ENCODE results near the gene ITPRIPL1. TPM values are rescaled to one million over a fixed set of nuclear protein-coding genes. Genes with fewer than 3 reads are reported as not detected.

The ITPRIPL1 gene
- total and polyA plus RNA-seq, 8 donors, result 1.3 to 6.1 (median 5.0) TPM

GRCh38 chr2:96305091-96305978, 19.8 kb upstream of the ITPRIPL1 start, which contains the start of gene SNRNP200:
SNRNP200 (minus strand) TSS chr2:96305546; CDS start chr2:96305437, 109 bp downstream.
- Histone ChIP-seq H3K27me3 (no peaks in the 10 kb centered on the region), H3K4me1 (peaks cover 8 to 48% of the 10 kb centered on the region in 2 donors), H3K4me3 (peak within 1 kb of the TSS; percentile 79 to 89), H3K27ac (peak within 1 kb of the TSS; percentile 56 to 87), H3K9me3 (no peaks in the 10 kb centered on the region), H3K36me3 (peaks cover 0 to 41% of the 10 kb centered on the region in 2 donors)
- TF ChIP-seq CTCF (IDR thresholded peaks at IDR 0.05), result no peak
- peak; percentile 100 for ATAC-seq
- DNase-seq, result peak; percentile 84 to 95 (median 89)
- intact Hi-C loops (cut with DNase I), result no loop called here

GRCh38 chr2:96305979-96306308, 19.2 kb upstream of the ITPRIPL1 start:
- ATAC-seq (peak; percentile 2), DNase-seq (no peak)
- Histone ChIP-seq H3K4me3 (peak overlapping the region; percentile 79 to 89), H3K27me3 (no peaks in the 10 kb centered on the region), H3K36me3 (peaks cover 0 to 34% of the 10 kb centered on the region in 2 donors), H3K27ac (peak overlapping the region; percentile 56 to 87), H3K4me1 (peaks cover 8 to 48% of the 10 kb centered on the region in 2 donors), H3K9me3 (no peaks in the 10 kb centered on the region)
- TF ChIP-seq CTCF (IDR thresholded peaks at IDR 0.05), result no peak
- intact Hi-C loops (cut with DNase I), result no loop called here

DNA sequence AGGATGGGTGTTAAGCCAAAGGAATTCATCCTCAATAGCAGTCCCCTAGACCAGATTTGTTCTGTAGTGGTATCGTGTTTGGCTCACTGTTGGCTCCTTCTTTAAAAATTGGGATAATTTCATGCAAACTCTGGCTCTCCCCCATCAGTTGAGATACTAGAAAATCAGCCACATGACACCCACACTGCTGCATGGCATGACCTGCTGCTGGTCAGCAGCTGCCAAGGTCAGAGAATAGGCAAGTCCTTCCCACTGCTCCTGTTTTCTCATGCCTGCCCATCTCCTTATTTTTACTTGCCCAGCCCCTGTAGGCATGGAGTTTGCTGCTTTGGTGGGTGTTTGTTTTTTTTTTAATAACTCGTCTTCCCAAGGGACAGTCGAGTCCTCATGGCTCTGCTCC, 18.7 kb upstream of the ITPRIPL1 start:
- H3K4me3 ChIP-seq, result peak overlapping the region; percentile 79 to 89
- intact Hi-C loops (cut with DNase I), result no loop called here
- H3K27me3 ChIP-seq, result no peaks in the 10 kb centered on the region
- DNase-seq (no peak), ATAC-seq (no peak)
- no peak for TF ChIP-seq CTCF (IDR thresholded peaks at IDR 0.05)
- peaks cover 0 to 30% of the 10 kb centered on the region in 2 donors for H3K36me3 ChIP-seq
- peaks cover 8 to 44% of the 10 kb centered on the region in 2 donors for H3K4me1 ChIP-seq
- H3K9me3 ChIP-seq, result no peaks in the 10 kb centered on the region
- H3K27ac ChIP-seq, result peak overlapping the region in 1 of 2 donors; percentile 87

DNA sequence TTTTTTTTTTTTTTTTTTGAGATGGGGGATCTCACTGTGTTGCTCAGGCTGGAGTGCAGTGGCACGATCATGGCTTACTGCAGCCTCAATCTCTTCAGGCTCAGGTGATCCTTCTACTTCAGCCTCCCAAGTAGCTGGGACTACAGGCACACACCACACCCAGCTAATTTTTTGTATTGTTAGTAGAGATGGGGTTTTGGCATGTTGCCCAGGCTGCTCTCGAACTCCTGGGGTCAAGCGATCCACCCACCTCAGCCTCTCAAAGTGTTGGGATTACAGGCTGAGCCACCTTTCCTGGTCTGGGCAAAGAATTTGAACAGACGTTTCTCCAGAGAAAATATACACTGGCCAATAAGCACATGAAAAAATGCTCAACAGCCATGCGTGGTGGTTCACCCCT, 16.9 kb upstream of the ITPRIPL1 start:
- Histone ChIP-seq H3K36me3 (peaks cover 0 to 11% of the 10 kb centered on the region in 2 donors), H3K27ac (no peak overlapping the region), H3K27me3 (no peaks in the 10 kb centered on the region), H3K9me3 (no peaks in the 10 kb centered on the region), H3K4me1 (peaks cover 8 to 27% of the 10 kb centered on the region in 2 donors), H3K4me3 (no peak overlapping the region)
- DNase-seq, result no peak
- no peak for ATAC-seq
- TF ChIP-seq CTCF (IDR thresholded peaks at IDR 0.05), result no peak
- intact Hi-C loops (cut with DNase I), result no loop called here

DNA sequence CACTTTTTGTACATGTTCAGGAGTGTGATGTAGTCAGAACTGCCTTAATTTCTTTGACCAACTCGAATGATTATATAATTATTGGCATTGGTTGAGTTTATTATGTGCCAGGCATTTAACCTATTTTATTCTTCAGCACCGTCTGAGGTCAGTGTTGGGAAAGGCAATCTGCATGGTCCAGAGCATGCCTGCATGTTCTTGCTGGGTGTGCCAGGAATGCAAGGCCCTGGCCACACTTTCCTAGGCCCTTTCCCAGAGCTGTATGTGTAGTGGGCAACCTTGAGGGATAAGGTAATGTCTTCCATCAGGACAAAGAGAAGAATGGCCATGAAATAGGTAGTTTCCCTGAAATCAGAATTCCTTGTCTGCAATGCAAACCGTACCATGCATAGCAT, 10.1 kb upstream of the ITPRIPL1 start:
- DNase-seq (no peak), ATAC-seq (no peak)
- H3K4me3 ChIP-seq, result no peak overlapping the region
- no peak overlapping the region for H3K27ac ChIP-seq
- no peak for TF ChIP-seq CTCF (IDR thresholded peaks at IDR 0.05)
- H3K27me3 ChIP-seq, result peaks cover 0 to 11% of the 10 kb centered on the region in 2 donors
- intact Hi-C loops (cut with DNase I), result no loop called here
- peaks cover 0 to 16% of the 10 kb centered on the region in 2 donors for H3K4me1 ChIP-seq
- H3K9me3 ChIP-seq, result no peaks in the 10 kb centered on the region
- H3K36me3 ChIP-seq, result no peaks in the 10 kb centered on the region

Data from left lung (tissue), 10 donors.